GM12878 (cell line): ENCODE measurements around the gene ADAM10. TPM values are rescaled to one million over a fixed set of nuclear protein-coding genes. Genes with fewer than 3 reads are reported as not detected.

Experiments used
- ATAC-seq: fragments of 200-7000 bp; cut with Tn5 transposase; 3 replicates; pipeline ENCODE4 v1.9.1; 2020; ENCODE audit warnings: mild to moderate bottlenecking, moderate library complexity
- BruUV-seq: library from RNA; stranded (reverse); fragments of 400-500 nt; replicated peaks from 2 replicates; lab custom pipeline; 2021; lab: Mats Ljungman, UMichigan
- CTCF ChIA-PET: fragments of 300-600 bp; sonication (Branson Sonifier 250); formaldehyde crosslinking; extraction: SDS; loops from one replicate; lab custom pipeline; 2021; ENCODE audit warnings: inconsistent platforms; lab: Yijun Ruan, JAX
- POLR2A ChIA-PET: fragments of 350-600 bp; formaldehyde crosslinking; extraction: SDS; loops from one replicate; lab custom pipeline; 2021; ENCODE audit warnings: inconsistent platforms; lab: Charles Lee
- RAD21 ChIA-PET: fragments of 300-600 bp; sonication (Branson Sonifier 250); formaldehyde crosslinking; loops from one replicate; lab custom pipeline; 2023; ENCODE audit warnings: antibody characterized with exemption; ENCODE audit not compliant: unreplicated experiment; lab: Charles Lee
- SMC1A ChIA-PET: fragments of 300-600 bp; sonication (Branson Sonifier 250); formaldehyde crosslinking; loops from one replicate; lab custom pipeline; 2023; ENCODE audit not compliant: unreplicated experiment, uncharacterized antibody; lab: Charles Lee
- DNase-seq: peaks from one replicate; pipeline ENCODE4 v3.0.0-alpha.2; 2011; ENCODE audit warnings: low read depth, low spot score
- FAIRE-seq: peaks from 3 replicates; lab custom pipeline; 2011; peaks lifted over from hg19 to GRCh38; lab: Jason Lieb, UNC
- H2AFZ ChIP-seq: 2 replicates; pipeline ENCODE4 v1.6.0; 2011; ENCODE audit warnings: low read depth, low read length, control low read depth; ENCODE audit not compliant: control insufficient read depth
- H3K27ac ChIP-seq: 2 replicates; pipeline ENCODE4 v1.5.1; 2011; ENCODE audit warnings: control low read depth; ENCODE audit not compliant: control insufficient read depth, insufficient read depth
- H3K27me3 ChIP-seq, 2 experiments: replicated peaks in 1 of 2; 2 replicates each; pipeline versions ENCODE4 v1.6.0 to v1.6.1; 2011; ENCODE audit warnings: low read length in 1 of 2; ENCODE audit not compliant: control insufficient read depth in 2 of 2, insufficient read depth in 2 of 2
- H3K36me3 ChIP-seq, 2 experiments: 2 replicates each; pipeline ENCODE4 v1.5.1; 2011; ENCODE audit warnings: low read length in 1 of 2; ENCODE audit not compliant: control insufficient read depth in 2 of 2, insufficient read depth in 2 of 2
- H3K4me1 ChIP-seq: 2 replicates; pipeline ENCODE4 v1.6.1; 2011; ENCODE audit warnings: mild to moderate bottlenecking, low read length, moderate library complexity, mixed read lengths; ENCODE audit not compliant: control insufficient read depth, insufficient read depth
- H3K4me2 ChIP-seq: 2 replicates; pipeline ENCODE4 v1.6.0; 2011; ENCODE audit warnings: control low read depth; ENCODE audit not compliant: control insufficient read depth, insufficient read depth
- H3K4me3 ChIP-seq: fragments of 200-600 bp; sonication (generic); 2 replicates; pipeline ENCODE4 v1.5.1; 2016
- H3K79me2 ChIP-seq: 2 replicates; pipeline ENCODE4 v1.6.0; 2011; ENCODE audit warnings: low read length; ENCODE audit not compliant: control insufficient read depth, insufficient read depth
- H3K9ac ChIP-seq: 2 replicates; pipeline ENCODE4 v1.8.0; 2011; ENCODE audit warnings: low read length, control low read depth, mixed read lengths; ENCODE audit not compliant: control insufficient read depth, insufficient read depth
- H3K9me3 ChIP-seq: replicated peaks from 3 replicates; pipeline ENCODE4 v1.5.1; 2011; ENCODE audit warnings: mild to moderate bottlenecking, low read length; ENCODE audit not compliant: control insufficient read depth, insufficient read depth
- H4K20me1 ChIP-seq: 2 replicates; pipeline ENCODE4 v1.6.0; 2011; ENCODE audit not compliant: control insufficient read depth, insufficient read depth
- CHD1 ChIP-seq: IDR thresholded peaks from 2 replicates; pipeline ENCODE4 v1.6.1; 2012; ENCODE audit warnings: low read depth, low read length, improper control_type of control experiment
- CREB1 ChIP-seq: IDR thresholded peaks from 2 replicates; pipeline ENCODE4 v1.6.1; 2012; ENCODE audit warnings: low read depth, mild to moderate bottlenecking, inconsistent platforms
- LARP7 ChIP-seq: fragments of 450-650 bp; IDR thresholded peaks from 2 replicates; pipeline ENCODE4 v1.6.1; 2017; ENCODE audit warnings: mild to moderate bottlenecking
- MYC ChIP-seq: IDR thresholded peaks from 2 replicates; pipeline ENCODE4 v1.6.1; 2011; ENCODE audit warnings: mild to moderate bottlenecking, low read length, moderate library complexity, inconsistent platforms; ENCODE audit not compliant: insufficient read depth, insufficient replicate concordance, insufficient read length, severe bottlenecking
- ZBTB11 ChIP-seq: fragments of 450-650 bp; formaldehyde crosslinking; IDR thresholded peaks from 2 replicates; pipeline ENCODE4 v1.5.0; 2022; ENCODE audit warnings: mild to moderate bottlenecking, missing genetic modification characterization
- ZNF217 ChIP-seq: fragments of 450-650 bp; IDR thresholded peaks from 2 replicates; pipeline ENCODE4 v1.6.1; 2017; ENCODE audit warnings: antibody characterized with exemption, mild to moderate bottlenecking
- WGBS: methylation state at CpG from one replicate; pipeline ENCODE4 v1.1.6; 2016; ENCODE audit warnings: low lambda C conversion rate; ENCODE audit not compliant: insufficient replicate concordance, insufficient coverage; ENCODE audit errors: missing lambda C conversion rate; 5-methylcytosine and 5-hydroxymethylcytosine counted together
- in situ Hi-C: fragments of 300-500 bp; cut with MboI; formaldehyde crosslinking; loops from 9 replicates; pipeline ENCODE4 v1.14.3; 2018; ENCODE audit warnings: mixed read lengths
- intact Hi-C: fragments of 100-400 bp; cut with micrococcal nuclease; formaldehyde crosslinking; loops from one replicate; pipeline ENCODE4 v1.14.2; 2022; ENCODE audit not compliant: unreplicated experiment
- polyA plus RNA-seq, 11 experiments: library from polyadenylated mRNA; depleted of rRNA in 4 of 11; unstranded in 6 of 11; stranded (reverse) in 5 of 11; fragments of >200 nt; fragmentation: Nextera tagmentation in 4 of 11; fragmentation: Illumina TruSeq in 1 of 11; extraction: Ambion mirVana in 4 of 11; extraction: Trizol in 1 of 11; gene quantifications; 1 replicate in 1 of 11; 2 replicates in 10 of 11; pipeline versions ENCODE4 v1.2.1 to v1.2.3, GENCODE V29; 2011 to 2016; ENCODE audit warnings: inconsistent platforms in 2 of 11, missing spikeins in 2 of 11, low read depth in 1 of 11
- total RNA-seq, 4 experiments: library from RNA; depleted of rRNA in 3 of 4; stranded (reverse); fragments of >200 nt in 3 of 4; fragmentation: Illumina TruSeq in 1 of 4; extraction: Trizol in 1 of 4; gene quantifications; 2 replicates each; pipeline versions ENCODE4 v1.2.1 to v1.2.3, GENCODE V29; 2013 to 2021
- TF ChIP-seq, protein P1 (sequence below): fragments of 450-650 bp; IDR thresholded peaks from 2 replicates; pipeline ENCODE4 v1.6.1; 2017; ENCODE audit warnings: borderline replicate concordance

Gene ADAM10
- total and polyA plus RNA-seq, 10 of the 15 experiments (the other 5 are each of a cell fraction or from before 2014, with no cell fraction given), result 10.0 to 88.9 (median 51.7) TPM

GRCh38 chr15:58595516-58596263 lies 153.8 kb downstream of the ADAM10 start:
- intact Hi-C loops, result no loop called here
- SMC1A ChIA-PET, result interaction anchor here (0.8 to 1.8 kb wide), 4 partner anchors 10 to 322 kb away, joined by 3 to 6 read pairs (median 4); no protein-coding TSS in a partner anchor

More at GRCh38 chr15:58595516-58596263, 153.8 kb downstream of the ADAM10 start:
- ChIA-PET POLR2A (interaction anchor here (0.7 to 1.0 kb wide), 2 partner anchors 11 to 285 kb away, joined by 3 read pairs; no protein-coding TSS in a partner anchor), CTCF (interaction anchor here (0.7 to 1.0 kb wide), 3 partner anchors 10 to 27 kb away, joined by 3 to 4 read pairs (median 3); no protein-coding TSS in a partner anchor), RAD21 (interaction anchor here (1.2 to 1.5 kb wide), 2 partner anchors 79 to 153 kb away, joined by 3 to 4 read pairs; no protein-coding TSS in a partner anchor)
- DNase-seq (no peak), FAIRE-seq (no peak), ATAC-seq (no peak)
- Histone ChIP-seq H3K4me2 (no peak overlapping the region), H2AFZ (no peak overlapping the region), H3K4me1 (peaks cover 16% of the 10 kb centered on the region), H3K79me2 (no peaks in the 10 kb centered on the region), H3K27me3 (no peaks in the 10 kb centered on the region), H3K27ac (no peak overlapping the region), H3K36me3 (peaks cover 0 to 12% of the 10 kb centered on the region in 2 experiments; a peak in 3 of 4 replicates), H3K9ac (no peak overlapping the region), H4K20me1 (no peaks in the 10 kb centered on the region), H3K9me3 (no peaks in the 10 kb centered on the region), H3K4me3 (no peak overlapping the region)
- in situ Hi-C loops, result no loop called here
- 100% methylated on average over 3 of the region's 3 CpGs for WGBS
- TF ChIP-seq CREB1 (no peak), ZNF217 (no peak), LARP7 (no peak), ZBTB11 (CRISPR knock-in tag) (no peak), CHD1 (no peak), MYC (no peak)
- TF ChIP-seq, protein P1, sequence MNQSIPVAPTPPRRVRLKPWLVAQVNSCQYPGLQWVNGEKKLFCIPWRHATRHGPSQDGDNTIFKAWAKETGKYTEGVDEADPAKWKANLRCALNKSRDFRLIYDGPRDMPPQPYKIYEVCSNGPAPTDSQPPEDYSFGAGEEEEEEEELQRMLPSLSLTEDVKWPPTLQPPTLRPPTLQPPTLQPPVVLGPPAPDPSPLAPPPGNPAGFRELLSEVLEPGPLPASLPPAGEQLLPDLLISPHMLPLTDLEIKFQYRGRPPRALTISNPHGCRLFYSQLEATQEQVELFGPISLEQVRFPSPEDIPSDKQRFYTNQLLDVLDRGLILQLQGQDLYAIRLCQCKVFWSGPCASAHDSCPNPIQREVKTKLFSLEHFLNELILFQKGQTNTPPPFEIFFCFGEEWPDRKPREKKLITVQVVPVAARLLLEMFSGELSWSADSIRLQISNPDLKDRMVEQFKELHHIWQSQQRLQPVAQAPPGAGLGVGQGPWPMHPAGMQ, result no peak
- no TSS peak for BruUV-seq
